GM12874 (cell line): ENCODE measurements around the gene SNX20.

ENCODE experiments used
- TF ChIP-seq, protein P1 (sequence below): IDR thresholded peaks from 2 replicates; pipeline ENCODE4 v1.5.1; 2011; ENCODE audit warnings: low read depth, mild to moderate bottlenecking, control low read depth, low read length, moderate library complexity; ENCODE audit not compliant: insufficient read depth

SNX20 gene

DNA sequence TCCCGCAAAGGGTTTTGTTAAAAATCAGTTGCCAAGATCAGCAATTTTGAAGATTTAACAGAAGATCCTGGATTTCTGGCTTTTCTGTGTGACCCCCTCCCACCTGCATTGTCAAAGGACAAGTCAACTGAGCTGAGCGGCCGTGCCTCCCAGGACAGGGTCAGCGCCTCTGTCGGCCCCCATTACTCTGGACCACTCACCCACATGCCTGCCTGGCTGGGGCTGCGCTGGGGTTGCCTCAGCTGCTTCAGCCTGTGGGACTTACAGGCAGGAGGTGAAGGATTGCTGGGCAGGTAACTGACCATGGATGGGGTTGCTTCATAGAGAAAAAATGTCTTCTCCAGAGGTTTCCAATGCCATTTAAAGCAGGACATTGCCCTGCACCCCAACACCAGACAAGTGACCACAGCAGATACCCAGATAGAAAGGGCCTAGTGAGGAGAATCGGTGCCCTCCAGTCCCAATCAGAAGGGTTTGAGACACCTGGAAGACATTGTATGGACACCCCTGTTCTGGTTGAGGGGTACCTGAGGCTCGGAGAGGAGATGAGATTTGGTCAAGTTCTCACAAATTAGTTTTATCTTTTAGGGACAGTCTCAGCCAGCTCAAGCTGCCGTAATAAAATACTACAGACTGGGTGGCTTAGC lies 52.8 kb downstream of the SNX20 start:
- TF ChIP-seq, protein P1, sequence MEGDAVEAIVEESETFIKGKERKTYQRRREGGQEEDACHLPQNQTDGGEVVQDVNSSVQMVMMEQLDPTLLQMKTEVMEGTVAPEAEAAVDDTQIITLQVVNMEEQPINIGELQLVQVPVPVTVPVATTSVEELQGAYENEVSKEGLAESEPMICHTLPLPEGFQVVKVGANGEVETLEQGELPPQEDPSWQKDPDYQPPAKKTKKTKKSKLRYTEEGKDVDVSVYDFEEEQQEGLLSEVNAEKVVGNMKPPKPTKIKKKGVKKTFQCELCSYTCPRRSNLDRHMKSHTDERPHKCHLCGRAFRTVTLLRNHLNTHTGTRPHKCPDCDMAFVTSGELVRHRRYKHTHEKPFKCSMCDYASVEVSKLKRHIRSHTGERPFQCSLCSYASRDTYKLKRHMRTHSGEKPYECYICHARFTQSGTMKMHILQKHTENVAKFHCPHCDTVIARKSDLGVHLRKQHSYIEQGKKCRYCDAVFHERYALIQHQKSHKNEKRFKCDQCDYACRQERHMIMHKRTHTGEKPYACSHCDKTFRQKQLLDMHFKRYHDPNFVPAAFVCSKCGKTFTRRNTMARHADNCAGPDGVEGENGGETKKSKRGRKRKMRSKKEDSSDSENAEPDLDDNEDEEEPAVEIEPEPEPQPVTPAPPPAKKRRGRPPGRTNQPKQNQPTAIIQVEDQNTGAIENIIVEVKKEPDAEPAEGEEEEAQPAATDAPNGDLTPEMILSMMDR, result no peak

DNA sequence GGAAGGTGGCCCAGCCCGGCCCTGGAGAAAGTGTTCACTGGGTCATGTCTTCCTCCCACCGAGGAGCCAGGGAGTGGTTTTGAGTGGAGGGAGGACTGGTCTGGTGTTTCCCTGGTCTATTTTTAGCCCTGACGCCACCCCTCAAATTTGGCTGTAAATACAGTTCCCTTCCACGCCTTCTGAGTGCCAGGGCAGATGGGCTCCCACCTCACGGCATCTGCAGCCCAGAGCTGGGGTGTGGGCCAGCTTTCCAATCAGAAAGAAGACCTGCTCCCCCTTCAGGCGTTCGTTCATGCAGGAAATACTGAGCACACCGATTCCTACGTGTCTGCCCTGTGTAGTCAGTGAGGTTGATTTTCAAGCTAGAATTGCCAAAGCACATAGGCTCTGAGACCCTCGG lies 53.7 kb downstream of the SNX20 start:
- TF ChIP-seq, protein P1, result 0 out of 2 replicates have a peak, but pooled peaks have one; percentile 8

DNA sequence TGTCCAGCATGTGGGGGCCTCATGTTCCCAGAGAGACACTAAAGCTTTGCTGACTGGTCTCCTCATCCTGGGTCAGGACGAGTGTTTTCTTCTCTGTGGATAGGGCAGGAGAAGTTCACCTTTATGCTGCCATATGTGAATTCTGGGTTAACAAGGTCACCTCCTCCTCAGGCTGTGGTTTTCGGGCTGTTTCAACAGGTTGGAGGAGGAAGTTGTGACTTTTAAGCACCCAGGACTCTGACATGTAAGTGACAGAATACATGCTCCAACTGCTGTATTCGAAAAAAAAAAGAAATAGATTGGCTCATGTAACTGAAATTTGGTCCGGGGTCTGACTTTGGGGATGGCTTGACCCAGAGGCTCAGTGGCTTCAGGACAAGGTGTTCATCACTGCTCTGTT lies 54.2 kb downstream of the SNX20 start:
- TF ChIP-seq, protein P1, result no peak

DNA sequence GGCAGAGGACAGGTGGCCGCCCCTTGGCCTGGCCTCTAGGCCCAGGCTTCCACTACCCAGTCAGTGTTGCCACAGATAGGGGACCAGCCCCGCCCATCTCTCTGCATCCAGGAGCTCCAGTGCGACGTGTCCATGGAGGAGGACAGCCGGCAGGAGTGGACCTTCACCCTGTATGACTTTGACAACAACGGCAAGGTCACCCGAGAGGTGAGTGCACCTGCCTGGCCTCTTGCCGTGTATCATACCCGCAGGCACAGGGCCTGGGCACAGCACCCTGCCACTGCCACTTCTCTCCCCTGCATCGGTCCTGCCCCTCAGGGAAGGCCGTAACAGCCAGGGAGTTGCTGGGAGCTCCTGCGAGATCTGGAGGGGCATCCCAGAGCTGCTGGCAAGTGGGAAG lies 55.7 kb downstream of the SNX20 start:
- TF ChIP-seq, protein P1, result no peak

DNA sequence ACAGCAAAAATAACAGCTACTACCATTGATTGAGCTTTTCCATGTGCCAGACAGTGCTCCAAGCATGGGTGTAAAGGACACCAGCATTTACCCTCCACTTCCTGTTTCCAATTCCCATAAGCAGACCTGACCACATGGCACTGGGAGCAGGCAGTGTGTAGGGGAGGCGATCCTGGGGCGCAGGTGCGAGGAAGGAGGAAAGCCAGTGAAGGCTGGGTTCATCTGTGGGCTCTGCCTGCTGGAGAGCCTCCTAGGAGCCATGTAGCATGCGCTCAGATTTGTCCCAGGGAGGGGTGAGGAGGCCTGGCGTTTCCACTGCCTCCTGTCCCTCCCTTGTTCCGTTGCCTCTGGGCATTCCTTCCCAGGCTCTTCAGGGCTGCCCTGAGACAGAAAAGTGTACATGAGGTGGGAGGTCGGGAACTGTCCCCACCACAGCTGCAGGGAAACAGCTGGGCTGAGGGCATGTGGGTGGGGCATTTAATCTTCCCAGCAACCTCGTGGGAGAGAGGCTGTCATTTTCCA lies 56.6 kb downstream of the SNX20 start:
- TF ChIP-seq, protein P1, result no peak

DNA sequence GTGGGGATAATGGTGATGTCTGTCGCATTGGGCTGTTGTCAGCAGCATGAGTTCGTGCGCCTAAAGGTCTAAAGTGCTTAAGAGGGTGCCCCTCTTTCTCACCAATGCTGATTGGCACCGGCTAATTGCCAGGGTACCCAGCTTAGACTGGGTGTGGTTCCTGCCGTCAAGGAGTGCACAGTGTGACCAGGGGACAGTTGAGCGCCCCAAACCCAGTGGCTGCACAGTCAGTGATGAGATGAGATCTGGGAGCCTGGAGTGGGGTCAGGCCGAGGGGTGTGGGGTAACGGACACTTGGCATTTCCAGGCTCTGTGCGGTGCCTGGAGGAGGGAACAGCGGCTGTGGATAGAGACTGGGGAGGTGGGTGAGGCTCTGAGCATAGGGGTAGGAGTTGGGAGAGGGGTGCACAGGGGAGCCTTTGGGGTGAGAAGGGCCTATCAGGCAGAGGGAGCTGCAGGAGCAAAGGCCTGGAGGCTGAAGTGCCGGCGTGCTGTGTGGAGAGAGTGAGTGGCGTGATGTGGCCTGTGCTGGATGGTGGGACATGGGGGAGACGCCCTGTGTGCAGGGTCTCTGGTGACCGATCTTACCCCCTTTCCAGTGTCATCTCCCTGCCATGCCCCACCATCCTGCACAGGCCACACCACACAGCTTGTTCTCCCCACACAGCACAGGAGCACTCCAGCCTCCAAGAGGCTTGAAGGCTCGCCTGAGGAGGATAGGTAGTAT lies 58.3 kb downstream of the SNX20 start:
- TF ChIP-seq, protein P1, result no peak

DNA sequence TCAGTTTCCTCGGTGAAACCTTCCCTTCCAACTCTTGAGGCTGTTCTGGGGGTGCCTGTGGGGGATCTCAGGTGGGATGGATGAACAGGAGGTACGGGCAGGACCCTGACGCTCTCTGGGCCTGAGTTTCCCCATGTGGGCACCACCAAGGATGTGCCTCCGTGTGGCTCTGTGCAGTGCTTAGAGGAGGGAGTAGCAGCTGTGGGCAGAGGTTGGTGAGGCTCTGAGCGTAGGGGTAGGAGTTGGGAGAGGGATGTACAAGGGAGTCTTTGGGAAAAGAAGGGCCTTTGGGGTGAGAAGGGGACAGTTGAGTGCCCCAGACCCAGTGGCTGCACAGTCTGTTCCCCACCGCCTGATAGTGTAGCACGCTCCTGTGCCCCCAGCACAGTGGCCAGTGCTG lies 59.1 kb downstream of the SNX20 start:
- TF ChIP-seq, protein P1, result no peak
